Activated T-cell treated with anti-CD3 and anti-CD28 coated beads, Interleukin-2, amount 50 U/mL, for 48 hours (primary cell): ENCODE results near the gene KIAA0040.
"Not testable (repeated sequence)": the region's sequence is repeated elsewhere in the genome, so short reads cannot be mapped to it uniquely, and the experiment has no call there.

ENCODE experiments used
- DNase-seq, 2 experiments: peaks; one replicate each; pipeline ENCODE4 v3.0.0-alpha.2; 2020

KIAA0040 gene

DNA sequence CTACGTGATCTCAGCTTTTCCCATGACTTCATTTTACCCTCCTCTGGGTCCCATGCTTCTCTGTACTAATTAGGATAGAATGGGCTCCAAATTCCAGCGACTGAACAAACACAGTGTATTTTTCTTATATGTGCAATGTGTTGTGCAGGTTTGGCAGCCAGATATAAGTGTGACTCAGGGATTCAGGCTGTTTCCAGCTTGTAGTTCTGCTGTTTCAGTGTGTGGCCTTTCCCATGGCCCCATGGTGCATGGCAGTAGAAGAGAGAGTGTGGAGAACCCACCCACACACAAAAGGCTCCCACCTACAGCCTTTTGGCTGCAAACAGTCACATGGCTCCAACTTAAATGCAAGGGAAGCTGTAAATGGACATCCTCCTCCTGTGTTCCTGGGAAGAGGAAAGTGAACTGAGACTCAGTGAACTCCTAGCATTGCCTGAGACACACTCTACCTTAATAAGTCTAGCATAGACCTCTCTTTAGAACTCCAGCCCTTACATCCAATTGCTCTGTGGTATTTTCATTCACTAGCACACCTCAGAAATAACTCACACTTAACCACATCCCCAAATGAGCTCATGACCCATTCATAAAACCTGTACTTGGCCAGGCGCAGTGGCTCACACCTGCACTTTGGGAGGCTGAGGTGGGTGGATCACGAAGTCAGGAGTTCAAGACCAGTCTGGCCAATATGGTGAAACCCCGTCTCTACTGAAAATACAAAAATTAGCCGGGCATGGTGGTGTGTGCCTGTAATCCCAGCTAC is 58.7 kb downstream of the KIAA0040 start:
- DNase-seq = no peak

- DNase-seq = no peak
Observed at GRCh38 chr1:175132436-175132835, 60.1 kb downstream of the KIAA0040 start.

DNA sequence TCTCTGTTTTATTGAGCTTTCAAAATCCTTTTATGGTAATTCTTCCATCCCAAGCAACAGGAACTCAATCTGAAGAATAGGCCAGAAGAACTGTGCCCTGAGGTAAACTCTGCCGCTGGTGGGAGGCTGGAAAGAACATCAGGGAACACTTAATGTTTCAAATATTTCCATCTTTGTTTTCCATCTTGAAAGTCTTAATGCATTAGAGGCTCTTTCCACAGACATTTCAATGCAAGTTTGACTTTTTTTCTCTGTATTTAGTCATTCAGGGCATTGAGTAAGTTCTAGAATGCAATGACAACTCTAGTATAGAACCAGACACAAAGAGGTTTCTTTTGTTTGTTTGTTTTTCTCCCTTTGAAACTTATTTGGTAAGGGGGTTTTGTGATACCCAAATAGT is 61.5 kb downstream of the KIAA0040 start:
- no peak for DNase-seq

GRCh38 chr1:175130649-175131045 is 61.9 kb downstream of the KIAA0040 start:
- no peak for DNase-seq

- no peak for DNase-seq
Observed at GRCh38 chr1:175129997-175130648, 62.5 kb downstream of the KIAA0040 start.

DNA sequence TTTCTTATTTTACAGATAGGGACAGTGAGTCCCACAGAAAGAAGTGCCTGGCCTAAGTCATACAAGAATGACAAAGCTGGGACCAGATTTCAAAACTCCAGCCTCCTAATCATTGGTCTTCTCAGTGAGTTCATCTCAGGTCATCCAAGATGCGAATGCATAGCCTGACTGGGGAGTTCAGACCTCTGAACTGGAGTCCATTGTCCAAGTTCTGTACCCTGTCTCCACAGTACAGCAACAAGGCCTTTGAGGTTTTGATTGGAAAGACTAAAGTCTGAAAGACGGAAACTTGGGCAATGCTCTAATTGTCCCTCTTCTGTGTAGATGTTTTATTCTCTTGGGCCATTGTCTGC is 63.0 kb downstream of the KIAA0040 start:
- no peak for DNase-seq

DNA sequence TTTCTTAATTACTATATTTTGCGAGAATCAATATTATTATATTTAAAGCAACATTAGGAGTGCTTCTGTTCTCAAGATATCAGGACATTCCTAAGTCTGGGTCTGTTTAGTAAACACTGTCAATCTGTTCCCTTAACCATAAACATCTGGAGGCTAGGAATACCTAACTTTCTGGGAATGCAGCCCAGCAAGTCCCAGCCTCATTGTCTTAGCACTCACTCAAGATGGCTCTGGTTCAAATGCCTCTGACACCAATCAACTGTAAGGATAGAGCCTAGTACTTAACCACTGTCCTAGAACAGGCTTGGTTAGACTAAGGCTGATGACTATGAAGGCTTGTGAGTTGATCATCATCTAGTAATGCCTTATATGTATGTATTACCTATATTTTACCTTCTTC is 63.4 kb downstream of the KIAA0040 start:
- no peak for DNase-seq

- DNase-seq = no peak
Observed at GRCh38 chr1:175128523-175128922, 64.1 kb downstream of the KIAA0040 start.

DNA sequence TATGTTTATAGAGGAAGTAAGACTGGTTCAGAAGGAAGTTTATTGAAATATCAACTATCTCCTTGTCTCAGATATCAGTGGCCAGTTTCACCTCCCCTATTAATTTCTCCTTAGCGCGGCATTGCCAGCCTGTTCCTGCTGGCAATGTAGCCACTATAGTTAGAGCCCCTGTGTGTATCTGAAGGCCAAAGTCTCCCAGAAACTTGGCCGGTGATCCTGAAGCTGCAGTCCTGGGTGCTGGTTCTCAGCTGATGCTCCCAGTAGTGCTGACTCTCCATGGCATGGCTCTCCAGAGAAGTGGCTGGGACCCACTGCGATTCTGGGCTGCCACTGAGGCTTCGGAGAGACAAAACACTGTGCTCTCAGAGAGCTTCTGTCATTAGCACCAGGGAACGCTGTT is 65.0 kb downstream of the KIAA0040 start:
- no peak for DNase-seq

DNA sequence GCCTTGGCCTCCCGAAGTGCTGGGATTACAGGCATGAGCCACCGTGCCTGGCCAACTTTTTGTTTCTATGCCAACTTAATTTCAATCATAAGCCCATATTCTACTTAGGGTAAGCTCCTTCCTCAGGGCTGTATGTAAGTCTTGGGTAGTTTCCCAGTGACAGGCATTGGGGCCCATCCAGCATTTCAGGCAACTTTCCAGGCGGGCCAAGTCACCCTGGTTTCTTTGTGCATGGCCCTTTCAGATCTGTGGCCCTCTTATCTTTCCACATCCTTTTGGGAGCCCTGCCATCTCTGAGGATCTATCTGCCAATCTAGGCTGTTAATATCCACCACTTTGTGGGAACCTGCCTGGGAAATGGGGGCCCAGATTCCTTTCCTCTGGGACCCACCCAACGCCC is 66.2 kb downstream of the KIAA0040 start:
- no peak for DNase-seq

DNA sequence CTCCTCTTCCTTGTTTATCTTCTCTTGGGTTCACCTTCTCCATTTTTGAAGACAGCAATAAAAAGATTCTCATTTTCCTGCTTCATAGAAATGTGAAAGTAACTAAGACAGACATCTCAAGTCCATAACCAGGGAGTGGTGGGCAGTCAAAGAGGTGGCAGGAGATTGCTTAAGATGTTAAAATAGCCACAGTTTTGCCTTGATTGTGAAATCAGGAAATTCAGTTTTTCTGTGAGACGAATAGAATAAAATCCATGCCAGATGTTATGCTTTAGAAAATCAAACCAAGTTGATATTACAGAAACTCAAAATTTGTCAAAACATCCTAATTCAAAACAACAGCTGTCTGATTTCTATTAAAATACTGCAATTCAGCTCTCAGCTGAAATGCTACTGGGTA is 67.7 kb downstream of the KIAA0040 start:
- DNase-seq = no peak

- DNase-seq = no peak
Observed at GRCh38 chr1:175120511-175120910, 72.1 kb downstream of the KIAA0040 start.

GRCh38 chr1:175118375-175119367 is 73.9 kb downstream of the KIAA0040 start:
- DNase-seq = no peak

DNA sequence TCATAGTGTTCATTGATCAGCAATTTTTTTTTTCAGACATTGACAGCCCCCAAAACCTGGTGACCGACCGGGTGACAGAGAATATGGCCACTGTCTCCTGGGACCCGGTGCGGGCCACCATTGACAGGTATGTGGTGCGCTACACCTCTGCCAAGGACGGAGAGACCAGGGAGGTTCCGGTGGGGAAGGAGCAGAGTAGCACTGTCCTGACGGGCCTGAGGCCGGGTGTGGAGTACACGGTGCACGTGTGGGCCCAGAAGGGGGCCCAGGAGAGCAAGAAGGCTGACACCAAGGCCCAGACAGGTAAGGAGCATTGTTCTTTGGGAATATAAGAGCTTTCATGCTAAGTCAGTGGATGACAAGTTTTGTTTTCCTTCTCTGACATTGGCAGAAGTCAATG is 75.7 kb downstream of the KIAA0040 start:
- no peak for DNase-seq

DNA sequence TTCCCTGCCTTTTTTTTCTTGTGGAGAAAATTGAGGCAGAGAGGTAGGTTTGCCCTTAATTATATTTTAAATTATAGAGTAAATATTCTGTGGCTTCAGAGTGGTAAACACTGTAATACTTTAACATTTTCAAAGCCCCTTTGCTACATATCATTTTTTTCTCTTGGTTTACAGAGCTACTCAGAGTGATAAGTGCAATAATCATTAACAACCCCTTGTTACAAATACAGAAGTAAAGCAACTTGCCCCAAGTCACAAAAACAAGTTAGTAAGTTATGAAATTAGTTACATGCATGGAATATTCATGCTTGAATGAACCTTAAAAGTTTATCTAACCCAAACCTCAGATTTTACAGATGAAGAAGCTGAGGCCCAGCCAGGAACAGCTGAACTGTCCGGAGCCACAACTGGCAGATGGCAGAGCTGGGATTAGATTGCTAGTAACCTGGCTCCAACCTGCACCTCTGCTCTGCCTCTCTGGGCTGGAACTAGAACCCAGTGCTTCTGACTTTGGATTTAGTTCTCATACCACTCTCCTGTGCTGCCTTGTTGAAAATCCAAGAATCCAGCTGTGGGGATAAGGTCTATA is 76.3 kb downstream of the KIAA0040 start:
- DNase-seq = no peak

DNA sequence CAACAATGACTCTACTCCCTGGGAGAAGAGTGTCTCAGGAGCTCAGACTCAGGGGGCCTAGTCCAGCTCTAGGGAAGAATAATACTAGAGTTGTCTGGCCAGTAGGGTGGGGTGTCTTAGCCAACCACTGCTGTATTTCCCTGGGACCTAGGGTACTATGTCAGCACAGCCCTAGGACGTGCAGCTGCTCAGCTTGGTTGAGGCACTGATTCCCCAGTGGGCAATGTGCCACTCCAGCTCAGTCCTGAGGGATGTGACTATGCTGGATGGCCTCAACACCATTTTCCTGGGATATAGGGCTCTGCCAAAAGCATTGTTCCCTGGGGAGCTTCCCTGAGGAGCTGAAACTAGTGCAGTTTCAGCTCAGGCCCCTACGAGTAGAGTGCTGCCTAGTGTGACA is 77.6 kb downstream of the KIAA0040 start:
- no peak for DNase-seq

DNA sequence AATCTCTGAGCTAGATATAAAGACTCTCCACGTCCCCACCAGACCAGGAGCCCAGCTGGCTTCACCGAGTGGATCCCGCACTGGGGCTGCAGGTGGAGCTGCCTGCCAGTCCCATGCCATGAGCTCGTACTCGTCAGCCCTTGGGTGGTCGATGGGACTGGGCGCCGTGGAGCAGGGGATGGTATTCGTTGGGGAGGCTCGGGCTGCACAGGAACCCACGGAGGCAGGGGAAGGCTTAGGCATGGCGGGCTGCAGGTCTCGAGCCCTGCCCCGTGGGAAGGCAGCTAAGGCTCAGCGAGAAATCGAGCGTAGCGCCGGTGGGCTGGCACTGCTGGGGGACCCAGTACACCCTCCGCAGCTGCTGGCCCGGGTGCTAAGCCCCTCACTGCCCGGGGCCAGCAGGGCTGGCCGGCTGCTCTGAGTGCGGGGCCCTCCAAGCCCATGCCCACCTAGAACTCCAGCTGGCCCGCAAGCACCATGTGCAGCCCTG is 84.2 kb downstream of the KIAA0040 start:
- DNase-seq = not testable (repeated sequence)
